Cerebellar nuclear complex (tissue), 1 donor: ENCODE results near the gene SPOCK2.
A peak's percentile ranks its signal among the peaks of the same experiment; 100 is the strongest.

Experiments
- DNase-seq, 2 experiments: peaks; one replicate each; lab custom pipeline; 2025; lab: John Stamatoyannopoulos, UW

SPOCK2 gene

GRCh38 chr10:72088889-72089575 is 681 bp upstream of the SPOCK2 start:
- DNase-seq: no peak

- DNase-seq: no peak
Observed at GRCh38 chr10:72087392-72087968, 871 bp downstream of the SPOCK2 start.

- no peak for DNase-seq
Observed at GRCh38 chr10:72086466-72087391, 1.6 kb downstream of the SPOCK2 start.

GRCh38 chr10:72085864-72086465 is 2.4 kb downstream of the SPOCK2 start:
- no peak for DNase-seq

- no peak for DNase-seq
Observed at GRCh38 chr10:72085166-72085565, 3.2 kb downstream of the SPOCK2 start.

GRCh38 chr10:72083790-72084459 is 4.4 kb downstream of the SPOCK2 start:
- no peak for DNase-seq

- DNase-seq: no peak
Observed at GRCh38 chr10:72082856-72083789, 5.2 kb downstream of the SPOCK2 start.

GRCh38 chr10:72081772-72082590 is 6.4 kb downstream of the SPOCK2 start:
- DNase-seq: no peak

GRCh38 chr10:72081210-72081609 is 7.1 kb downstream of the SPOCK2 start:
- DNase-seq: no peak

- DNase-seq: no peak
Observed at GRCh38 chr10:72080042-72080975, 8.0 kb downstream of the SPOCK2 start.

- DNase-seq: peak; percentile 14 to 32
Observed at GRCh38 chr10:72079356-72079755, 9.0 kb downstream of the SPOCK2 start.

- no peak for DNase-seq
Observed at GRCh38 chr10:72077275-72077990, 10.9 kb downstream of the SPOCK2 start.

- no peak for DNase-seq
Observed at GRCh38 chr10:72076756-72077155, 11.6 kb downstream of the SPOCK2 start.

- DNase-seq: no peak
Observed at GRCh38 chr10:72075376-72076115, 12.8 kb downstream of the SPOCK2 start.

- DNase-seq: no peak
Observed at GRCh38 chr10:72074574-72075375, 13.6 kb downstream of the SPOCK2 start.
